ENCODE data around the gene MDM1.

MDM1 gene

GRCh38 chr12:68304626-68305025 lies 27.5 kb downstream of the MDM1 start:
- no peaks in the 10 kb centered on the region for H3K9me3 ChIP-seq
- H3K4me1 ChIP-seq (ENCODE audit: control insufficient read depth in 1 of 2, insufficient read depth in 1 of 2, low read depth in 1 of 2, low read length in 1 of 2) = peaks cover 0 to 2% of the 10 kb centered on the region in 2 experiments
- peaks cover 38% of the 10 kb centered on the region for H3K36me3 ChIP-seq
- no peak for TF ChIP-seq CTCF (IDR thresholded peaks at IDR 0.05)
- no peak overlapping the region for H3K27ac ChIP-seq
- H3K4me3 ChIP-seq (ENCODE audit: low read depth in 1 of 2, low read length in 1 of 2) = no peak overlapping the region
- H3K27me3 ChIP-seq = no peaks in the 10 kb centered on the region

- no peak for TF ChIP-seq CTCF (IDR thresholded peaks at IDR 0.05)
- no peak overlapping the region for H3K4me3 ChIP-seq (ENCODE audit: low read depth in 1 of 2, low read length in 1 of 2)
- no peak overlapping the region for H3K27ac ChIP-seq
- H3K36me3 ChIP-seq = peaks cover 30% of the 10 kb centered on the region
- no peaks in the 10 kb centered on the region for H3K27me3 ChIP-seq
- H3K4me1 ChIP-seq (ENCODE audit: control insufficient read depth in 1 of 2, insufficient read depth in 1 of 2, low read depth in 1 of 2, low read length in 1 of 2) = peaks cover 0 to 2% of the 10 kb centered on the region in 2 experiments
- H3K9me3 ChIP-seq = no peaks in the 10 kb centered on the region
Observed at GRCh38 chr12:68303850-68304249, 28.3 kb downstream of the MDM1 start.

GRCh38 chr12:68297929-68298328 lies 34.2 kb downstream of the MDM1 start:
- Histone ChIP-seq H3K27me3 (no peaks in the 10 kb centered on the region), H3K4me3 (ENCODE audit: low read depth in 1 of 2, low read length in 1 of 2) (no peak overlapping the region), H3K36me3 (peaks cover 60% of the 10 kb centered on the region), H3K9me3 (no peaks in the 10 kb centered on the region), H3K27ac (no peak overlapping the region), H3K4me1 (ENCODE audit: control insufficient read depth in 1 of 2, insufficient read depth in 1 of 2, low read depth in 1 of 2, low read length in 1 of 2) (no peaks in the 10 kb centered on the region)
- no peak for TF ChIP-seq CTCF (IDR thresholded peaks at IDR 0.05)

- no peak for TF ChIP-seq CTCF (IDR thresholded peaks at IDR 0.05)
- Histone ChIP-seq H3K9me3 (no peaks in the 10 kb centered on the region), H3K4me3 (ENCODE audit: low read depth in 1 of 2, low read length in 1 of 2) (no peak overlapping the region), H3K4me1 (ENCODE audit: control insufficient read depth in 1 of 2, insufficient read depth in 1 of 2, low read depth in 1 of 2, low read length in 1 of 2) (no peaks in the 10 kb centered on the region), H3K36me3 (peaks cover 45% of the 10 kb centered on the region), H3K27ac (no peak overlapping the region), H3K27me3 (no peaks in the 10 kb centered on the region)
Observed at GRCh38 chr12:68294251-68294650, 37.9 kb downstream of the MDM1 start.

- TF ChIP-seq CTCF (IDR thresholded peaks at IDR 0.05) = no peak
- Histone ChIP-seq H3K36me3 (peaks cover 42% of the 10 kb centered on the region), H3K9me3 (no peaks in the 10 kb centered on the region), H3K27ac (no peak overlapping the region), H3K4me1 (ENCODE audit: control insufficient read depth in 1 of 2, insufficient read depth in 1 of 2, low read depth in 1 of 2, low read length in 1 of 2) (no peaks in the 10 kb centered on the region), H3K4me3 (ENCODE audit: low read depth in 1 of 2, low read length in 1 of 2) (no peak overlapping the region), H3K27me3 (no peaks in the 10 kb centered on the region)
Observed at GRCh38 chr12:68293347-68293746, 38.8 kb downstream of the MDM1 start.
